Stimulated activated CD4-positive, alpha-beta T cell treated with anti-CD3 and anti-CD28 coated beads, Interleukin-1b, Interleukin-23, amount 100 ng/mL, for 4 hours (primary cell): ENCODE measurements around the gene SULF2.

ENCODE experiments used
- DNase-seq, 2 donors: peaks; one replicate each; pipeline ENCODE4 v3.0.0-alpha.2; 2020; ENCODE audit warnings: low read depth in 2 of 2

The SULF2 gene

DNA sequence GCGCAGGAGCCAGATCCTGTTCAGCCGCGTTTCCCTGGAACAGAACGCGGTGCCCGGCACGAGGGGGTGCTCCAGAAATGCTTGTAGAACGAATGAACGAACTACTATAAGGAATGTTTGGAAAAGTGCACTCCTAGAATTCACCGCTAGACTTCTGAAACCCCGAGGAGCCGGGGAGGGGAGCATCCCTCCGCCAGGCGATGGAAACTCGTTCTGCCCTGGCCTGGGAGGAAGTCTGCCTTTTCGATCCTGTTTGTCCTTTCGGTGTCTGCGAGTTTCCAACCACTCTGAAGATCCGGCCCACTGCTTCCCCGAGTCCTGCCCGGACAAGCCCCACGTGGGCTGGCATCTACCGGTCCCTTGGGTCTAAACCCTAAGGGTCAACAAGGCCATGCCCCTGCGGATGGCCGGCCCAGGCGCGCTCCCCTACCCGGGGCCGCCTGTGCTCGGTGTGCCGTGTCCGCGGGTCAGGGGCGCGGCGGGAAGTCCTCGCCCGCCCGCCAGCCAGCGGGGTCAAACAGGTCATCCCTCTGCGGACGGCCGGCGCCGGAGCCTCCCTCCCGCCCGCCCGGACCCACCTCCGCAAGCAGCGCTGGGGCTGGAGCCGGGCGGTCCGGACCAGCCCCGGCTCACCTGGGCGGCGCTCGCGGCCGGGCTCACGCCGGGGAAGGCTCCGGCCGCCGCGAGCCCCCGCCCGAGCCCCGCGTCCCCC, 526 bp downstream of the SULF2 start:
- DNase-seq = no peak

DNA sequence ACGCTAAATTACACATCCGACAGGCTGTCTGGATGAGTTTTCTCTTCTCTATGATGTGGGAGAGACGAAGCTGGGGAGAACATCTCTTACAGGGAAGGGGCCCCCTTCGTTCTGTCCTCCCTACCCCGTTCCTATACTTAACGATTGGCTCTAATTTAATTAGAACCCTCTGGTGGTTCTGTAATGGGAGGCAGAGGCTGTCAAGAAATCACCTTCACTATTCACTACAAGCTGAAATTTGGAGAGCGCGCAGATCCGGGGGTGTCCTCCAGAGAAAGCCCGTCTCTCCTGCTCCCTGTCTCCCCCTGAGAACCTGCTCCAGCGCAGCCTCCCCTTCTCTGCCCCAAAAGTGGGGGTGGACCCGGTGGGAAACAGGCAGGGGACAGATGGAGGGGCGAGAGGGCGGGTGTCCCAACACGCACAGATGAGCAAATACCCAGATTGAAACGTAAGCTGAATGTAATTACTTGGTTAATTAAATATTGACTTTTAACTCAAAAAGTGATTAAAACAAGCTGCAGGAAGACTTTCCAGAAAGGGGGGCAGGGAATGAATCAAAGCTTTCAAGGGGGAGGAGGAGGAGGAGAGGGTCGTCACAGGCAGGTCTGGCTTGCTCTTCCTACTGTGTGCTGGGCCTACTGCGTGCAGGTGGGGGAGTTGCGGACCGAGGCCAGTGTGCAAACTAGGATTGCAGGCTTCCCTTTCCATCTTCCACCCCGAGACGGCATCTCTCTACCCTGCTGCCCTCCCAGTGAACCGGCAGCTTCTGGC, 1.3 kb downstream of the SULF2 start:
- DNase-seq = no peak

DNA sequence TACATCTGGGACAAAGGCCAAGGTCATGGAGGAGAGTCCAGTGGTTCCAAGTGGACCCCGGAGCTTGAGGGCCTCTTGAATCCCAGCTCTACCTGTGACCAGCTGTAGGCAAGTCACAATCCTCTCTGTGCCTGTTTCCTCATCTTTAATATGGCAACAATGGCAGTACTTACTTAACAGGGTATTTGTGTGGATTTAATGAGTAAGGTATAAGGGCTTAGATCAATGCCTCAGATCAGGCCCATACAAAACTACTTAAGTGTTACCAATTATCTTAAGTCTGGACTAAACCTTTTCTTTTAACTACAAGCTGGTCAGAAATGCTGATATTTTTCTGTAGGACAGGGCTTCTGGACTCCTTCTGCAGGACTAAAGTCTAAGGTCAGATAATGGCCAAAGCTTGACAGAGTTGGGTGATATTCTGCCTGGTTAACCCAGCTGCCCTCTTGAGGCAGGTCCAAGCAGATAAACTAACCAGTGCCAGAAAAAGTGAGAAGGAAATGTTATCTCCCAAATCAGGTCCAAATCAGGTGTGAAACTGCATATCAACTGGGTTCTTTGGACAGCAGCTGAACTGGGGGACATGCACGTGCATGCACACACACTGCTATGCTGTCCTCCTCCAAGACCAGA, 2.2 kb downstream of the SULF2 start:
- DNase-seq = no peak

DNA sequence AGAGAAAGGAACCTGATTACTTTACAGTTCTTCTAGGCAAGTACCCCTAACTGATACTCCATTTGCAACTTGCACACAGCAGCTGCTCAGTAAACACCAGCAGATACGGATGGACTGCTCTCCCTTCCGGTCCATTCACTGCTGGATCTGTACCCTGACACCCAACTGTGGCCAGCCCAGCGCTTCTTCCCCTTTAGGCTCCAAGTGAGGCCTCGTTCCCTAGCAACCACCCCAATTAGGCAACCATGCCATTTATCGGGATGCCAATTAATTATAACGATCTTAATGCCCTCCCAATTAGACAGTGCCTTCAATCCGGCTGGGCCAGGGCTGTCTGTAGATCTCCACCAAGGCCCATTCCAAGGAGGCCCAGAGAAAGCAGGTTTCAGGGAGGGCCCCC, 3.2 kb downstream of the SULF2 start:
- DNase-seq = no peak

DNA sequence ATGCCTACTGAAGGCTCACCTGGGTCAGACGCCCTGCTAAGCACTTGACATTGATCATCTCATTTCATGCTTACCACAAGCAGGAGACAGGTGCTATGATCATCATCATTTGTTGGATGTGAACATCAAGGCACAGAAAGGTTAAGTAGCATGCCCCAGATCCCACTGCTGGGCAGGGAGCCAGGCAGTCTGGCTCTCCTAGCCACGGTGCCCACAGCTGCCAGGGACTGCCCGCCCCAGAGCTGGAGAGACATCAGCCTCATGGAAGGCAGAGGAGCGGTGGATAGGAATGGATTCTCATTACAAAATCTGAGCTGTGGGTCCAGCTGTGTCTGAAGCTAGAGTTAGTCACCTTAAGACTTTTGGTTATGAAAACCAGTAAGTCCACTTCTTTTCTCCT, 3.6 kb downstream of the SULF2 start:
- no peak for DNase-seq

DNA sequence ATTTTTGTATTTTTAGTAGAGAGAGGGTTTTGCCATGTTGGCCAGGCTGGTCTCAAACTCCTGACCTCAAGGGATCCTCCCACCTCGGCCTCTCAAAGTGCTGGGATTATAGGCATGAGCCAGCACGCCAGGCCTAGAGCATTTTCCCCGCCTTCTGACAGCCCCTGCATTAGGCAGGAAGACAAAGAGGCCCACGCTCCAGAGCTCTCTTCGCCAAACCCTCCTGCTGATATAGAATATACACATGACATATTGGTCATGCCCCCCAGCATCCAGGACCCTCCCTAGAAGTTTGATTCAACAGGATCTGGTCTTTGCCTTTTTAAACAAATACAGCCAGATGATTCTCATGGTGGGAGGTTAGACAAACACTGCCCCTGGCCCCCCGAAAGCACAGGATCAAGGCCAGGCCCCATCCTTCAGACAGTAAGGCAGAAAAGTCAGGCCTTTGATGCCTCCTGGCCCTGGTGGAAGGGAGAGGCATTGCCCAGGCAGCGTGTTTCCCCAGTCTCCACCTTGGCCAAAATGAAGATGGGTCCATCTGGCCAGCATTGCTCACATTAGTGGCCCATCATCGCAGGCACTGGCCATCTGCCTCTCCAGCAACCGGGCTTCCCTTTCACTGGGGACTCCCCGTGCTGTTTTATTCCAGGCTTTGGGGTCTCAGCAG, 4.4 kb downstream of the SULF2 start:
- no peak for DNase-seq

DNA sequence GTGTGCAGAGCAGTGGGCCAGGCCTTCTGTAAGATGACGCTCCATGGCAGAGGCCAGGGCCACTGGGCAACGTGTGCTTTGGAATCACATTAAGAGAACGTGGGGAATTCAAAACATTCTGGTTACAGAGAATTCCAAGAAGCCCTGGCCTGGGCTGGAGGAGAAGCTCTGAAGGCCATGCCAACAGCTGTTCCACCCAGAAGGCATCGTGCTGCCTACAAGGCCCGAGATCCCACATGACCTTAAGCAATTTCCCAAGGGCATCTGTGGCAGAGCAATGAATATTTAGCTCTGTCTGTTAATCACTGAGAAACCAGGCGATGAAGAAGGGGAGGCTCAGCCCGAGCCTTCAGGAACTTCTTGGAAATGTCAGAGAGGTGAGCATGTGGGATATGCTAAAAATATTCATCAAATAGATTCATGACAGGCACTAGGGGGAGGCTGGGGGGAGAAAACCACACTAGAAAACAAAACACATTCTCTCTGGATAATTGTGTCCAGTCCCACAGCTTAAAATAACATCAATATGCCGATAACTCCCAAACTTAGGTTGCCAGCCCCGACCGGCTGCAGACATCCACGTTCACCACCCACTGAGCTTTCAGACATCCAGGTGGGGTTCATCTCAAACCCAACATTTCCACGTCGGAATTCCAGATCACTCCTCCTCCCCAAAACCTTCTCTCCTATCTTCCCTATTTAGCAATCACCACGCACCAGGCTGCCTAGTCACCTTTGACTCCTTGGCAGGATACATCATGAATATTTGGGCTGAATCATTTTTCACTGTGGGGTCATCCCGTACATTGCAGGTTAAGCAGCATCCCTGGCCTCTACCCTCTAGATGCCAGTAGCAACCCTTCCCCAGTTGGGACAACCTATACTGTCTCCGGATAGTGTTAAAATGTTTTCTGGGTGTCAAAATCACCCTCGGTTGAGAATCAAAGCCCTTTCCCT, 6.6 kb downstream of the SULF2 start:
- DNase-seq = no peak

DNA sequence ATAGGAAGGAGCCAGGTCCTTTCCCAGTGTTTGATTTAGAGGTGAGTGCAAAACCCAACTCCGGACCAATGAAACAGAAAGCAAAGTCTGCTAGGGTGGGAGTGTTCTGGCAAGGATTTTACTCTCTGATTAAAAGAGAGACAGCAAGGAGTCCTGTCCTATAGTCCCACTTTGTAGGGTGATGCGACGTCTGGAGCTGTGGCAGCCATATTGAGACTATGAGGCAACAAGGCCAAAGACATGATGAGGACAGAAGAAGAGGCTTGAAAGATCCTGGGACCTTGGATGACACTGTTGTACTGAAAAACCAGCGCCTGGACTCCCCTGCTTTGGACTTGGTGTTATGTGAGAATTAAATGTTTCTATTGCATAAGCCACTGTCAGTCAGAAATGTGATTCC, 8.1 kb downstream of the SULF2 start:
- no peak for DNase-seq

DNA sequence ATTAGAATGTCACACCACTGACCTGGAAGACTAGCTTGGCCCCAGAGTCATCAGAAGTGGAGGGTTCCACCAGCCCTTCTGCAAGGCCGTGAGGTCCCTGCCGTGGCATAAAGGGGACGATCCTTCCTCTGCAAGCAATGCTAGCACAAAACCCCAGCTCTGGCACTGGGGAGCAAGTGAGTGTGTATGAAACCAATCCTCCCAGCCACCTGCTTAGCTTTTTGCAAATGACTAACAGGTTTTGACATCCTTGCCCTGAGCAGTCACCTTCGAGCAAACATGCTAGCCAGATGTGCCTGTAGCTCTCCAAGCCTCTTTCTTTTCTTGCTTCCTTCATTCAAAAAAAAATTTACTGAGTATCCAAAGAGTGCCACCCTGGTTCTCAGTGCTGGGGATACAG, 8.6 kb downstream of the SULF2 start:
- no peak for DNase-seq

DNA sequence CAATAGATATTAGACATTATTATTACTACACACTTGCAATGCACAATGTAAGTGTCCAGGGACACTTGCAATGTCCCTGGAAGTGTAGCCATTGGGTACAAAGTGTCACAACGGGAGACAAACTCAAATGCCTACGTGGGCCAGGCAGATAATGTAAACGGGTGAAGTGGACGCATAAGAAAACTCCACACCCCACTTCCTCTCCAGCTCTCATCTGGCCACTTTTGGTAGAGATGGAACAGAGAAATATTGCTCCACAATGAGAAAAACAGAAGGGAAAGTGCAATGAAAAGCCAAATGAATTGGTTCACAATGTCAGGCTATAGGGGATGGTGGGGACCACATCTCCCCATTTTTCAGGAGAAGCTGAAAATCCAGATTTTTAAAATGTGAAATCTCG, 9.4 kb downstream of the SULF2 start:
- DNase-seq = no peak

DNA sequence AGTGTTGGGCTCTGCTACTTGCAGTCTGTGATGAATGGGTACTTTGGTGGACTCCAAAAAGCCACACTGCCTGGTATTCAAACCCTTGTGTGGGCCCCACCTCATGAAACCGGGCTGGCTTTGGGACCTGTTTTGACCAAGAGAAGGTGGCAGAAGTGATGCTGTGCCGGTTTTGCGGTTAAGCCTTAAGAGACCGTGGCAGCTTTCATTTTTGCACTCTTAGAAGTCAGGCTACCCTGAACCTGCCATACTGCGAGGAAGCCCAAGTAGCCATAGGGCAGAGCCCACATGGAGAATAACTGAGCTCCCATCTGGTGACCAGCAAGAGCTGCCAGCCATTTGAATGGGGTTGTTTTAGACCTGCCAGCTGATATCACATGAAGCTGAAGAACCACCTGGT, 10.2 kb downstream of the SULF2 start:
- DNase-seq = no peak

DNA sequence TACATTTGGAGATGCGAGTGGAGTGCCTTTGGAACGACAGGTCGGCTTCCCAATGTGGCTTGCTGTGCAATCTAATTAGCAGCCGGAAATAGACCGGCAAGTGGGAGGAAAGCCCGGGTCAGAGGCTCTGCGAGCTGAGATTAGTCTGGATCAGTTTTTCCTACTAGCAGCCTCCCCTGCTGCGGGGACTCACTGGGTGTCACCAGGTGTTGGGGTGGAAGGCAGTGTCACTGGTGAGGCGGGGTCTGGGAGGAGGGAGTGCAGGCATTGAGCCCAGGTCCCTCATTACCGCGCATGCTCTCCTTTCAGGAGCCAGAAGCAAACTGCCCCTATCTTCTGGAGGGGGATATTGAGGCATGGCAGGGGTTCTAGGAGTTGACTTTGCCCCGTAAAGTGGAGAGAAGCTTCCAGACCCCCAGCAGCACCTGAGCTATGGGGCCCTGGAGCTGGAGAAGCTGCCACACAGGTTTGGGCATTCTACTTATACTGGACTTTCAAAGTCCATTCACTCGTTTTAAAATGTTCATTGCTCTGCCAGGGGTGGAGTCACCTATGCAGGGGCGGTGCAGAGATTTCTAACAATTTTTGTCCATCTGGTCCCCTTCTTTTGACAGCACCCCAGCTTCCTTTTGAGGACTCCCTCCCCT, 11.0 kb downstream of the SULF2 start:
- no peak for DNase-seq

DNA sequence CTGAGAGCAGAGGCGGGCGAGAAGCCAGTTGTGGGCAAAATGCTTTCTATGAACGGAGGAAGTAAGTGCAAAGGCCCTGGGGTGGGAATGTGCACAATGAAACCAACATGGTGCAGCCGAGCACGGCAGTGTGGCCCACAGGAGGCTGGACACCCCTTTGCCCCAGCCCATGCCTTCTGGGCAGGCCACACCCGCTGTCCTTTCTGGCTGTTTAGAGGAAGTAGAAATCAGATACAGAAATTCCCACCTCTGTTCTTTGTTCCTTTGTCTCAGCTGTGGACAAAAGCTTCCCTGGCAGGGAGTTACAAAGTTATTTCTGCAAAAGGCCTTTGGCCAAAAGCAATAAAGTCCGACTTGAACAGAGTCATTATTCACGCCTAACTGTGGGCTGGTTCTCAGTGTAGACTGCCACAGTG, 11.9 kb downstream of the SULF2 start:
- no peak for DNase-seq

DNA sequence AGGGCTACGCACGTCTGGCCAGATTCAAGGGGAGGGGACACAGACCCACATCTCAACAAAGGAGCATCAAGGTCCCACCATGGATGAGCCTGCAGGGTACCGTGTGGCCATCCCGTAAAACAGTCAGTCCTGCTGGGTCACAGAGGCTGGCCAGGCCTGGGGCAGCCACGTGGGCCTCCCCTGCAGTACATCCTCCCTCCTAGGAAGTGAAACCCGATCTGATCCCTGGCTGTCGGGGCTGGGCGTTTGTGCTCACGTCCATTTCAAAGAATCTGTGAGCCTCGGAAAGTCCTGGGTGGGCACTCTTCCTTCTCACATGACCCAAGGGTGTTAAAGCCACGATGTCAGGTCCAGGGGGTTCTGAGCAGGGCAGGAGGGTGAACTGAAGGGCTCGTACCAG, 14.3 kb downstream of the SULF2 start:
- DNase-seq = no peak

DNA sequence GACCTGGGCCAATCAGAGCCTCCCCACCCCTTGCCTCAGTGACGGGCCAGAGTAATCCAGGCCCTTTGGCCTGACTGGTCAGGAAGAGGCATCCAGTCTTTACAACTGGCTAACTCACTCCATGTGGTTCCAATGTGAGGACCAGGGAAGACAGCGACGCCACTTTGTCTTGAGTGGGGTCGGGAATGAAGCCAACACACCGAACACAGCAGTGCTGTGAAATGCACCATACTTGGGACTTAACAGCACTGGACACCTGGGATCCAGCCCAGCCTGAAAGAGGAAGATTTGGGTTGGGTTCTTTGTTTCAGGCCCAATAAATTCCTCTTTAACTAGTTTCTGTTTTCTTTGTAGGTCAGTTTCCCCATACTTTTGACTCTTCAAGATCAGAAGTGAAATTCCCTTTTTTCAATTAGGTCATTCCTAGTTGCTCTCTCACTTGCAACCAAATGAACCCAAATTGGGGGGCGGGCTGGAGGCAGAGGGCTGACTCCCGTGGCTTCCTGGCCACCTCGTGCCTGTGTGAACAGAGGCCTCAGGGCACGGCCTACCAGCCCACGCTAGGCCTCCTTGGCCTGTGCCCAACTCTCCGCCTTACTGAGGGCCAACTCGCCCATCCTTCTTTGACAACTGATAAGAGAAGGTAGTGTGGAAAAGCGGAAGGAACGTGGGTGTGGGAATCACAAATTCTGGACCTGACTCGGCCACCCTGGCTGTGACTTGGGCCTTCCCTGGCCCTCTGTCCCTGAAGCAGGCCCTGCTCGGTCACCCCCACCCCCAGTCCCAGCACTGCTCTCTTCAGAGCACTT, 17.1 kb downstream of the SULF2 start:
- no peak for DNase-seq

DNA sequence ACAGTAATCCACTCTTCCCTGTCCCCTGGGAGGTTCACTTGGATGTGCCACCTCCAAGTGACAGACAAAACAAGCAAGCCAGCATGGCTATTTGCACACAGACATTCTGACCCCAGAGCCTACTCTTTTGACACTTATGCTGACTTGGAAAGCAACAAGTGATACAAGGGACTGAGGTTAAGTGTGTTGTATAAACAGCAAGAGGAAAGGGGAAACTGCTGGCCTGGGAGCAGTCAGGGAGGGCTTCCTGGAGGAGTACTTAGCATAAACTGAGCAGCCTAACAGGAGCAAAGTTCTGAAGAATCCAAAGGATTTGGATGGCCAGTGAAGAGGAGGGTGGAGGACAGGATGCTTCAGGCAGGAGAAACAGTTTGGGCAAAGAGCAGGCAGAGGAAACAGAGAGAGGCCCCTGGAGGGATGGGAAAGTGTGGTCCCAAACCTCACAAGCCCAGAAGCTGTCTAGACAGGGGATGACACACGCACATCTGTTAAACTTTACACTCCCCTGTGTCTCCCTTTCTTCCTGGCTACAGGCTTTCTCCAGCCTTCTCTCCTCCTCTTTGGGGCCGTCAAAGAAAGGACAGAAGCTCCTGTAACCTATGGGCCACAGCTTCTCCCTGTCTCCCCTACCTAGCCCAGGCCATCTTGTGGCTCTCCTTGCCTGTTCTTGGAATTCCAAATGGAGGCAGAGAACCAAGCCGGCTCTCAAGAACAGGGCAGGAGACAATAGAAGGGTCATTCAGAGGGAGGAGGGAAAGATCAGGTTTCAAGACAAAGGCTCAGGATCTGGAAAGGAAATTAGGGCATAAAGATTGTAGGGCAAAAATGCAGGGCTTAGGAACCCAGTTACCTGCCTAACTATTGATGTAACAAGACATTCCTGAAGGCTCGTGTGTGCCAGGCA, 19.3 kb downstream of the SULF2 start:
- DNase-seq = no peak

DNA sequence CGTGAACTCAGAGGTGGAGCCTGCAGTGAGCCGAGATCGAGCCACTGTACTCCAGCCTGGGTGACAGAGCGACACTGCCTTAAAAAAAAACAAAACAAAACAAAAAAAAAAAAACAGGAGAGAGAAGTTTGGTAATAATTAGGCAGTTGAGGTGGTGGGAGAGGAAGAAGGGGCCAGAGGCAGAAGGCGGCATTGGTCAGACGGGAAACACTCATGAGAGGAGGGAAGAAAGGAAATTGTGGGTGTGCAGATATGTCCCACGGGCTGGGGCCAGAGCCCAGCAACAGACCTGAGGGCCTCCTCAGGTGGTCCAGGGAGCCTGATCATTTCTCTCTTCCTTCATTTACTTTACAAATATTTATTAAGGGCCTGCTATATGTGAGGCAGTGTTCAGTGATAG, 20.0 kb downstream of the SULF2 start:
- no peak for DNase-seq

DNA sequence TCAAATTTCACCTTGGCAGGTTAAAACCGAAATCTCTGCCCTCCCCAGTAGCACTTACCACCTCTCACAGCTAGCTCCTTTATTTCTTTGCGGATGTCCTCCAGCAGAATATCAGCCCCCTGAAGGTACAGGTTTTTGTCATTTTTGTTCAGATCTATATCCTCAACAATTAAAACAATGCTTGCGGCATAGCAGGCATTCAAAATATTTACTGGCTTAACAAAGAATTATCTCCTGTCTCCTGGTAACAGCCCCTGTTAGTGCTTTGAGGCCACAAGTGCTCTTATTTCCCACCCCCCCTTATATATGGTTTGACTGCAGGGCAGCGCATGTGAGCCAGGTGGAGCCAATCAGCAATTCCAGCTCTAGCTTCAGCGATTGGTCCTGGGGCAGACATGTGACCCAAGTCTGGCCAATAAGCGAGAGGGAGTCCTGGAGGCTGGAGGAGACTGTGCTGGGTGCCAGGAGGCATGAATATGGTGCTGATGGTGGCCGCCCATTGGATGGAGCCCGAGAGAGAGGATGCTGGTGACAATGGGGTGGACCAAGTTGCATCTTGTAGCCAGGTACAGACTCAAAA, 21.0 kb downstream of the SULF2 start:
- DNase-seq = no peak
